ENCODE results near the gene RNASE8. TPM values are rescaled to one million over a fixed set of nuclear protein-coding genes. Genes with fewer than 3 reads are reported as not detected.

Gene RNASE8
- total and polyA plus RNA-seq, 10 of the 15 experiments (the other 5 are each of a cell fraction or from before 2014, with no cell fraction given), result not detected

DNA sequence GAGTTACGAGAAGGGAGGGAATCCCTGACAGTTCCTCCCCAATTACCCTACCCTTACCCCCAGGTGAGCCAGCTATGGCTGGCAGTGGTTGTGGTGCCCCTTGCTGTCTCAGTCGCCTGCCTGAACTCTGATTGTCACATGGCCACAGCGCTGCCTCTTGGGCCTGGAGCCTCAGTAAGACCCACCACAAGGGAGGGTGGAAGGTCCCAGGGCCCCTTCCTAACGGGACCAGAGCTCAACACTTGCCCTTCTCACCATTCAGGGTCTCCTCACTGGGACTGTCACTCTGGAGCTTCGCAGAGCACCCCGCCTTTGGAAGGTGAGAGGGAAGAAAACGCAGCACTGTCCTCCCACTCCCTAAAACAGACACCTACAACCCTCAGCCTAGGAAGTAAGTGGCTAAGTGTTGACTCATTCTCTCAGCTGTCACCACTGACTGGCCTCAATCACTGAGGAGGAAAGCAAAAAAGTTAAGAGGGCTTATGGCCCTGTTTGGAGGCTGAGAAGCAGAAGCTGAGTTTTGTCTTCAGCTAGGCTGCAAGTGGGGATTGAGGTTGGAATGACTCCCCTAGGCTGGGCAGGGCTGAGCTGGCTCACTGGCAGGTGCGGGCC is 44.3 kb downstream of the RNASE8 start:
- ChIA-PET RAD21 (ENCODE audit: unreplicated experiment) (interaction anchor here (0.8 to 5.4 kb wide), 5 partner anchors 9 to 94 kb away, joined by 6 to 55 read pairs (median 42); partner anchors contain the start of gene ARHGEF40), SMC1A (ENCODE audit: uncharacterized antibody, unreplicated experiment) (interaction anchor here (1.4 to 7.8 kb wide), 2 partner anchors 9 to 88 kb away, joined by 7 to 99 read pairs; no protein-coding TSS in a partner anchor), POLR2A (interaction anchor here (1.1 to 1.5 kb wide), 2 partner anchors 9 to 457 kb away, joined by 3 to 4 read pairs; no protein-coding TSS in a partner anchor), CTCF (interaction anchor here (0.7 to 10.6 kb wide), 9 partner anchors 7 to 378 kb away, joined by 3 to 253 read pairs (median 61); partner anchors contain the start of genes ARHGEF40 and SLC39A2)
- Histone ChIP-seq H3K4me2 (ENCODE audit: control insufficient read depth, insufficient read depth) (no peak overlapping the region), H3K79me2 (ENCODE audit: control insufficient read depth, insufficient read depth, low read length) (no peaks in the 10 kb centered on the region; the same call in 1 of the 2 replicates), H2AFZ (ENCODE audit: control insufficient read depth, low read depth, low read length) (no peak overlapping the region), H4K20me1 (ENCODE audit: control insufficient read depth, insufficient read depth) (no peaks in the 10 kb centered on the region), H3K9ac (ENCODE audit: control insufficient read depth, insufficient read depth, low read length) (no peak overlapping the region), H3K4me1 (ENCODE audit: control insufficient read depth, insufficient read depth, low read length) (peaks cover 12% of the 10 kb centered on the region), H3K9me3 (replicated peaks; ENCODE audit: control insufficient read depth, insufficient read depth, low read length) (no peaks in the 10 kb centered on the region), H3K27me3 (replicated peaks in 1 of 2; ENCODE audit: control insufficient read depth in 2 of 2, insufficient read depth in 2 of 2, low read length in 1 of 2) (peaks cover 2 to 3% of the 10 kb centered on the region in 2 experiments; a peak in 2 of 4 replicates), H3K4me3 (no peak overlapping the region), H3K27ac (ENCODE audit: control insufficient read depth, insufficient read depth) (no peak overlapping the region), H3K36me3 (ENCODE audit: control insufficient read depth in 2 of 2, insufficient read depth in 2 of 2, low read length in 1 of 2) (no peaks in the 10 kb centered on the region)
- TF ChIP-seq ZNF622 (IDR thresholded peaks at IDR 0.05), result no peak
- no peak for TF ChIP-seq RAD51 (IDR thresholded peaks at IDR 0.05)
- TF ChIP-seq RCOR1 (conservative IDR thresholded peaks at IDR 0.05; ENCODE audit: low read depth, low read length), result no peak
- TF ChIP-seq PML (IDR thresholded peaks at IDR 0.05; ENCODE audit: low read length), result no peak
- TF ChIP-seq HDGF (IDR thresholded peaks at IDR 0.05), result no peak
- no peak for TF ChIP-seq CREB1 (IDR thresholded peaks at IDR 0.05; ENCODE audit: low read depth)
- TF ChIP-seq RBBP5 (conservative IDR thresholded peaks at IDR 0.05), result no peak
- no peak for TF ChIP-seq ATF3 (IDR thresholded peaks at IDR 0.05; ENCODE audit: borderline replicate concordance, extremely low read depth, low read depth, low read length)
- TF ChIP-seq MTA3 (IDR thresholded peaks at IDR 0.05; ENCODE audit: borderline replicate concordance, low read length), result no peak
- TF ChIP-seq MYC (IDR thresholded peaks at IDR 0.05; ENCODE audit: insufficient read depth, insufficient read length, insufficient replicate concordance, low read length, severe bottlenecking), result no peak
- TF ChIP-seq FOS (IDR thresholded peaks at IDR 0.05; ENCODE audit: borderline replicate concordance, extremely low read depth, insufficient read length), result no peak
- ATAC-seq (no peak), FAIRE-seq (no peak), DNase-seq (ENCODE audit: low read depth, low spot score) (no peak)
- intact Hi-C loops (cut with micrococcal nuclease; ENCODE audit: unreplicated experiment) (loop anchor here (5.0 kb wide), 1 partner anchor 760 kb away; the partner anchor contains the start of gene PARP2), in situ Hi-C loops (cut with MboI) (loop anchor here (5.0 kb wide), 1 partner anchor 85 kb away; no protein-coding TSS in a partner anchor)
- BruUV-seq (replicated peaks), result no TSS peak
- 62% methylated on average over 8 of the region's 8 CpGs for WGBS (ENCODE audit: insufficient coverage, insufficient replicate concordance, low lambda C conversion rate, missing lambda C conversion rate)

All from GM12878 (cell line).